ENCODE data around the gene SLC13A2.

The SLC13A2 gene

GRCh38 chr17:28528327-28529012 is 55.0 kb downstream of the SLC13A2 start:
- H3K36me3 ChIP-seq: no peaks in the 10 kb centered on the region
- no peaks in the 10 kb centered on the region for H3K4me1 ChIP-seq
- no peak for TF ChIP-seq CTCF (IDR thresholded peaks at IDR 0.05; ENCODE audit: low read depth, low read length)
- H3K4me3 ChIP-seq (ENCODE audit: low read depth, low read length): no peak overlapping the region
- H3K27me3 ChIP-seq: no peaks in the 10 kb centered on the region
- DNase-seq: no peak
- H3K9me3 ChIP-seq: no peaks in the 10 kb centered on the region

- Histone ChIP-seq H3K4me3 (ENCODE audit: low read depth, low read length) (no peak overlapping the region), H3K9me3 (no peaks in the 10 kb centered on the region), H3K36me3 (no peaks in the 10 kb centered on the region), H3K4me1 (no peaks in the 10 kb centered on the region), H3K27me3 (no peaks in the 10 kb centered on the region)
- no peak for TF ChIP-seq CTCF (IDR thresholded peaks at IDR 0.05; ENCODE audit: low read depth, low read length)
- no peak for DNase-seq
Measured at GRCh38 chr17:28529013-28529400, 55.6 kb downstream of the SLC13A2 start.

- Histone ChIP-seq H3K36me3 (no peaks in the 10 kb centered on the region), H3K9me3 (no peaks in the 10 kb centered on the region), H3K4me1 (no peaks in the 10 kb centered on the region), H3K4me3 (ENCODE audit: low read depth, low read length) (no peak overlapping the region), H3K27me3 (no peaks in the 10 kb centered on the region)
- no peak for DNase-seq
- no peak for TF ChIP-seq CTCF (IDR thresholded peaks at IDR 0.05; ENCODE audit: low read depth, low read length)
Measured at GRCh38 chr17:28530250-28530649, 56.8 kb downstream of the SLC13A2 start.

GRCh38 chr17:28530926-28531325 is 57.5 kb downstream of the SLC13A2 start:
- Histone ChIP-seq H3K27me3 (no peaks in the 10 kb centered on the region), H3K36me3 (no peaks in the 10 kb centered on the region), H3K4me1 (no peaks in the 10 kb centered on the region), H3K9me3 (no peaks in the 10 kb centered on the region), H3K4me3 (ENCODE audit: low read depth, low read length) (no peak overlapping the region)
- DNase-seq: no peak
- TF ChIP-seq CTCF (IDR thresholded peaks at IDR 0.05; ENCODE audit: low read depth, low read length): no peak

- Histone ChIP-seq H3K4me3 (ENCODE audit: low read depth, low read length) (no peak overlapping the region), H3K36me3 (no peaks in the 10 kb centered on the region), H3K9me3 (no peaks in the 10 kb centered on the region), H3K4me1 (no peaks in the 10 kb centered on the region), H3K27me3 (no peaks in the 10 kb centered on the region)
- no peak for TF ChIP-seq CTCF (IDR thresholded peaks at IDR 0.05; ENCODE audit: low read depth, low read length)
- DNase-seq: no peak
Measured at GRCh38 chr17:28532050-28532960, 58.9 kb downstream of the SLC13A2 start.
